ENCODE measurements around the gene NFX1. TPM values are rescaled to one million over a fixed set of nuclear protein-coding genes. Genes with fewer than 3 reads are reported as not detected.

Gene NFX1
- total and polyA plus RNA-seq, 2 donors (not counting 1 experiment from before 2014, with no cell fraction given) = 67.6 to 76.3 TPM

DNA sequence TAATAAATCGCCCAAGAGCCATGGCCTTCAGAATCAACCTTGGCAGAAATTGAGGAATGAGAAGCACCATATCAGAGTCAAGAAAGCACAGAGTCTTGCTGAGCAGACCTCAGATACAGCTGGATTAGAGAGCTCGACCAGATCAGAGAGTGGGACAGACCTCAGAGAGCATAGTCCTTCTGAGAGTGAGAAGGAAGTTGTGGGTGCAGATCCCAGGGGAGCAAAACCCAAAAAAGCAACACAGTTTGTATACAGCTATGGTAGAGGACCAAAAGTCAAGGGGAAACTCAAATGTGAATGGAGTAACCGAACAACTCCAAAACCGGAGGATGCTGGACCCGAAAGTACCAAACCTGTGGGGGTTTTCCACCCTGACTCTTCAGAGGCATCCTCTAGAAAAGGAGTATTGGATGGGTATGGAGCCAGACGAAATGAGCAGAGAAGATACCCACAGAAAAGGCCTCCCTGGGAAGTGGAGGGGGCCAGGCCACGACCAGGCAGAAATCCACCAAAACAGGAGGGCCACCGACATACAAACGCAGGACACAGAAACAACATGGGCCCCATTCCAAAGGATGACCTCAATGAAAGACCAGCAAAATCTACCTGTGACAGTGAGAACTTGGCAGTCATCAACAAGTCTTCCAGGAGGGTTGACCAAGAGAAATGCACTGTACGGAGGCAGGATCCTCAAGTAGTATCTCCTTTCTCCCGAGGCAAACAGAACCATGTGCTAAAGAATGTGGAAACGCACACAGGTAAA lies 4.5 kb downstream of the NFX1 start:
- H3K9me3 Mint-ChIP-seq (ENCODE audit: insufficient read depth) = no peaks in the 10 kb centered on the region
- POLR2A ChIA-PET = no interaction called here
- WGBS (ENCODE audit: insufficient coverage) = 44% methylated on average over 8 of the region's 12 CpGs
- H3K27ac Mint-ChIP-seq = peak overlapping the region; percentile 91
- peak overlapping the region; percentile 53 for H3K4me2 ChIP-seq (replicated peaks; ENCODE audit: low read depth, low read length, poor library complexity, severe bottlenecking)
- ATAC-seq (ENCODE audit: low read depth) = no peak
- H3K9ac ChIP-seq (ENCODE audit: low read length) = peak overlapping the region; percentile 21
- no peaks in the 10 kb centered on the region for H4K20me1 ChIP-seq (ENCODE audit: control insufficient read depth, insufficient read depth, low read length, poor library complexity, severe bottlenecking)
- peak; percentile 50 for DNase-seq
- no peaks in the 10 kb centered on the region for H3K27me3 ChIP-seq (replicated peaks in 1 of 4; ENCODE audit: control extremely low read depth in 1 of 4, control insufficient read depth in 3 of 4, insufficient read depth in 4 of 4, low read length in 3 of 4)
- H3K27me3 Mint-ChIP-seq = no peaks in the 10 kb centered on the region
- peaks cover 82% of the 10 kb centered on the region for H3K79me2 ChIP-seq (ENCODE audit: control insufficient read depth, insufficient read depth, low read length)
- intact Hi-C loops (cut with micrococcal nuclease) = loop anchor here (10.0 kb wide), 4 partner anchors 130 to 740 kb away; partner anchors contain the start of genes B4GALT1, SMIM27, SMU1 and TOPORS
- peak overlapping the region; percentile 73 for H3K4me3 Mint-ChIP-seq
- H3K4me1 Mint-ChIP-seq = peaks cover 93% of the 10 kb centered on the region
- CTCF ChIA-PET = no interaction called here
- peaks cover 3 to 57% of the 10 kb centered on the region in 2 experiments for H3K36me3 ChIP-seq (replicated peaks in 1 of 2; ENCODE audit: control extremely low read depth in 1 of 2, control insufficient read depth in 1 of 2, extremely low read depth in 1 of 2, insufficient read depth in 2 of 2, low read length in 1 of 2)
- no peaks in the 10 kb centered on the region for H3K9me3 ChIP-seq (ENCODE audit: control extremely low read depth in 1 of 3, control insufficient read depth in 2 of 3, insufficient read depth in 1 of 3, low read length in 2 of 3)
- peak overlapping the region; percentile 61 to 81 for H3K27ac ChIP-seq (ENCODE audit: low read length in 2 of 2)
- H3K4me1 ChIP-seq (ENCODE audit: control insufficient read depth in 2 of 2, insufficient read depth in 2 of 2, low read length in 2 of 2) = peaks cover 78 to 81% of the 10 kb centered on the region in 2 donors
- no peak overlapping the region for H2AFZ ChIP-seq (ENCODE audit: insufficient read depth, low read depth, low read length, poor library complexity, severe bottlenecking)
- peak overlapping the region in 1 of 5 experiments; percentile 22 for H3K4me3 ChIP-seq (ENCODE audit: control extremely low read depth in 1 of 5, extremely low read depth in 1 of 5, insufficient read depth in 1 of 5, low read depth in 2 of 5, low read length in 4 of 5)
- TF ChIP-seq EZH2 (IDR thresholded peaks at IDR 0.05; ENCODE audit: borderline replicate concordance, insufficient read depth, low read depth, low read length, poor library complexity, severe bottlenecking) = no peak
- TF ChIP-seq, protein P1, sequence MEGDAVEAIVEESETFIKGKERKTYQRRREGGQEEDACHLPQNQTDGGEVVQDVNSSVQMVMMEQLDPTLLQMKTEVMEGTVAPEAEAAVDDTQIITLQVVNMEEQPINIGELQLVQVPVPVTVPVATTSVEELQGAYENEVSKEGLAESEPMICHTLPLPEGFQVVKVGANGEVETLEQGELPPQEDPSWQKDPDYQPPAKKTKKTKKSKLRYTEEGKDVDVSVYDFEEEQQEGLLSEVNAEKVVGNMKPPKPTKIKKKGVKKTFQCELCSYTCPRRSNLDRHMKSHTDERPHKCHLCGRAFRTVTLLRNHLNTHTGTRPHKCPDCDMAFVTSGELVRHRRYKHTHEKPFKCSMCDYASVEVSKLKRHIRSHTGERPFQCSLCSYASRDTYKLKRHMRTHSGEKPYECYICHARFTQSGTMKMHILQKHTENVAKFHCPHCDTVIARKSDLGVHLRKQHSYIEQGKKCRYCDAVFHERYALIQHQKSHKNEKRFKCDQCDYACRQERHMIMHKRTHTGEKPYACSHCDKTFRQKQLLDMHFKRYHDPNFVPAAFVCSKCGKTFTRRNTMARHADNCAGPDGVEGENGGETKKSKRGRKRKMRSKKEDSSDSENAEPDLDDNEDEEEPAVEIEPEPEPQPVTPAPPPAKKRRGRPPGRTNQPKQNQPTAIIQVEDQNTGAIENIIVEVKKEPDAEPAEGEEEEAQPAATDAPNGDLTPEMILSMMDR (IDR thresholded peaks at IDR 0.05) = no peak

DNA sequence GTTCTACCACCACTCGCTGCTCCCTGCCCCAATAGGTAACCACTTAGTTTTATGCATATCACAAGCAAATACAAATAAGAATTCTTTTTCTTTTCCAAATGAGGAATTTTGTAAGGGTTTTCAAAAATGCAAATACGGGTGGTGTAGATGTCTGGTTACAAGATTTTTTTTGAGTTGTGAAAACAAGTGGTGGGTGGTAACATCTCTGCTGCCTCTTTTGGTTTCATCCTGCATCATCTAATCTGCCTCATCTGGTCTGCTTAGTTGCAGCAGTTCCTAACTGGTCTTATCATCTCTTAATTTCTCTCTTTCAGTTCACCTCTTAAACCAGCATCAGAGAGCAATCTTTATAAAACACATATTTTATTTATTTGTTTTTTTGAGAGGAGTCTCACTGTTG lies 5.3 kb downstream of the NFX1 start:
- H3K27me3 Mint-ChIP-seq = no peaks in the 10 kb centered on the region
- DNase-seq = peak; percentile 42
- peak overlapping the region; percentile 84 for H3K4me3 Mint-ChIP-seq
- H3K4me1 Mint-ChIP-seq = peaks cover 89% of the 10 kb centered on the region
- Histone ChIP-seq H3K9ac (ENCODE audit: low read length) (no peak overlapping the region), H3K4me1 (ENCODE audit: control insufficient read depth in 2 of 2, insufficient read depth in 2 of 2, low read length in 2 of 2) (peaks cover 79% of the 10 kb centered on the region in 2 donors), H3K36me3 (replicated peaks in 1 of 2; ENCODE audit: control extremely low read depth in 1 of 2, control insufficient read depth in 1 of 2, extremely low read depth in 1 of 2, insufficient read depth in 2 of 2, low read length in 1 of 2) (peaks cover 3 to 60% of the 10 kb centered on the region in 2 experiments), H3K4me3 (ENCODE audit: control extremely low read depth in 1 of 5, extremely low read depth in 1 of 5, insufficient read depth in 1 of 5, low read depth in 2 of 5, low read length in 4 of 5) (peak overlapping the region in 1 of 5 experiments; percentile 16), H3K27me3 (replicated peaks in 1 of 4; ENCODE audit: control extremely low read depth in 1 of 4, control insufficient read depth in 3 of 4, insufficient read depth in 4 of 4, low read length in 3 of 4) (no peaks in the 10 kb centered on the region), H3K4me2 (replicated peaks; ENCODE audit: low read depth, low read length, poor library complexity, severe bottlenecking) (peak overlapping the region; percentile 49), H3K9me3 (ENCODE audit: control extremely low read depth in 1 of 3, control insufficient read depth in 2 of 3, insufficient read depth in 1 of 3, low read length in 2 of 3) (no peaks in the 10 kb centered on the region), H3K79me2 (ENCODE audit: control insufficient read depth, insufficient read depth, low read length) (peaks cover 89% of the 10 kb centered on the region), H3K27ac (ENCODE audit: low read length in 2 of 2) (peak overlapping the region; percentile 81 to 85), H2AFZ (ENCODE audit: insufficient read depth, low read depth, low read length, poor library complexity, severe bottlenecking) (no peak overlapping the region), H4K20me1 (ENCODE audit: control insufficient read depth, insufficient read depth, low read length, poor library complexity, severe bottlenecking) (no peaks in the 10 kb centered on the region)
- no CpG with 5 or more reads among the region's 2 CpGs for WGBS (ENCODE audit: insufficient coverage)
- TF ChIP-seq, protein P1 (IDR thresholded peaks at IDR 0.05) = no peak
- ChIA-PET CTCF (interaction anchor here (0.8 kb wide), 1 partner anchor 9 kb away, joined by 4 read pairs; no protein-coding TSS in a partner anchor), POLR2A (no interaction called here)
- intact Hi-C loops (cut with micrococcal nuclease) = loop anchor here (10.0 kb wide), 4 partner anchors 131 to 741 kb away; partner anchors contain the start of genes B4GALT1, SMIM27, SMU1 and TOPORS
- H3K9me3 Mint-ChIP-seq (ENCODE audit: insufficient read depth) = no peaks in the 10 kb centered on the region
- H3K27ac Mint-ChIP-seq = peak overlapping the region; percentile 94
- no peak for ATAC-seq (ENCODE audit: low read depth)
